Measurements from ENCODE around the gene FAM199X. TPM values are rescaled to one million over a fixed set of nuclear protein-coding genes. Genes with fewer than 3 reads are reported as not detected.

Gene FAM199X
- total RNA-seq, 1 experiment from 2014 or later = 12.1 TPM

DNA sequence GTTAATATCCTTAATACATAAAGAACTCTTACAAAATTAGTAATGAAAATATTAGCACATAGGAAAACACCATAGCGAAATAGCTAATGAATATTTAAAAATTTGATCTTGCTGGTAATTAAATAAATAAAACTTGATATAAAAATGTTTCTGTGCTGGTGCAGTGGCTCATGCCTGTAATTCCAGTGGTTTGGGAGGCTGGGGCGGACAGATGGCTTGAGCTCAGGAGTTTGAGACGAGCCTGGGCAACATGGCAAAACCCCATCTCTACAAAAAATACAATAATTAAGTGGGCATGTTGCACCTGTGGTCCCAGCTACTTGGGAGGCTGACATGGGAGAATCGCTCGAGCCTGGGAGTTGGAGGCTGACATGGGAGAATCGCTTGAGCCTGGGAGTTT is 7.6 kb downstream of the FAM199X start:
- Histone ChIP-seq H2BK5ac (ENCODE audit: insufficient read length, low read length) (no peak overlapping the region), H3K23me2 (ENCODE audit: insufficient read length, low read depth, low read length, poor library complexity, severe bottlenecking) (no peaks in the 10 kb centered on the region), H3K14ac (ENCODE audit: insufficient read depth, low read length) (no peak overlapping the region), H2AK5ac (ENCODE audit: insufficient read length, low read length) (no peak overlapping the region), H3K4ac (ENCODE audit: low read depth, low read length) (no peak overlapping the region), H3K27ac (ENCODE audit: insufficient read length, low read depth, low read length) (no peak overlapping the region), H3K4me2 (ENCODE audit: insufficient read depth, insufficient read length, low read length) (no peak overlapping the region), H3K27me3 (ENCODE audit: insufficient read depth, low read length) (no peaks in the 10 kb centered on the region), H4K8ac (replicated peaks; ENCODE audit: insufficient read length, low read depth, low read length) (no peak overlapping the region), H3K23ac (ENCODE audit: insufficient read length, low read depth, low read length) (no peak overlapping the region), H3K56ac (ENCODE audit: insufficient read length, low read depth, low read length) (no peak overlapping the region), H3K18ac (ENCODE audit: insufficient read length, low read depth, low read length) (no peak overlapping the region), H2BK15ac (ENCODE audit: low read depth, low read length) (no peak overlapping the region), H4K20me1 (ENCODE audit: control insufficient read depth, insufficient read depth, insufficient read length) (no peaks in the 10 kb centered on the region), H2BK20ac (ENCODE audit: low read depth, low read length, poor library complexity, severe bottlenecking) (no peak overlapping the region), H3K9ac (ENCODE audit: extremely low read depth, insufficient read length, low read length) (no peak overlapping the region), H3K79me1 (ENCODE audit: insufficient read depth, low read depth, low read length, poor library complexity, severe bottlenecking) (no peaks in the 10 kb centered on the region), H3K4me1 (ENCODE audit: insufficient read depth, low read length) (no peaks in the 10 kb centered on the region), H4K5ac (ENCODE audit: insufficient read length, low read depth, low read length) (no peak overlapping the region), H3K79me2 (ENCODE audit: insufficient read depth, low read length) (no peaks in the 10 kb centered on the region; the same call in 1 of the 2 replicates), H2AFZ (ENCODE audit: low read length) (no peak overlapping the region), H2BK120ac (ENCODE audit: low read depth, low read length, poor library complexity, severe bottlenecking) (no peak overlapping the region), H3T11ph (ENCODE audit: low read length) (no peak overlapping the region), H2BK12ac (ENCODE audit: insufficient read length, low read depth, low read length) (no peak overlapping the region), H3K9me3 (ENCODE audit: control insufficient read depth, low read depth, low read length) (peaks cover under 1% of the 10 kb centered on the region), H4K91ac (ENCODE audit: insufficient read length, low read depth, low read length) (no peak overlapping the region)
- H3K36me3 Mint-ChIP-seq (ENCODE audit: insufficient read depth in 1 of 3, low read depth in 3 of 3) = peaks cover 20 to 28% (median 21%) of the 10 kb centered on the region in 3 experiments; a peak in 6 of 7 replicates
- no peaks in the 10 kb centered on the region for H3K27me3 Mint-ChIP-seq (ENCODE audit: low read depth)
- no peak overlapping the region for H3K27ac Mint-ChIP-seq
- TF ChIP-seq, protein P1, sequence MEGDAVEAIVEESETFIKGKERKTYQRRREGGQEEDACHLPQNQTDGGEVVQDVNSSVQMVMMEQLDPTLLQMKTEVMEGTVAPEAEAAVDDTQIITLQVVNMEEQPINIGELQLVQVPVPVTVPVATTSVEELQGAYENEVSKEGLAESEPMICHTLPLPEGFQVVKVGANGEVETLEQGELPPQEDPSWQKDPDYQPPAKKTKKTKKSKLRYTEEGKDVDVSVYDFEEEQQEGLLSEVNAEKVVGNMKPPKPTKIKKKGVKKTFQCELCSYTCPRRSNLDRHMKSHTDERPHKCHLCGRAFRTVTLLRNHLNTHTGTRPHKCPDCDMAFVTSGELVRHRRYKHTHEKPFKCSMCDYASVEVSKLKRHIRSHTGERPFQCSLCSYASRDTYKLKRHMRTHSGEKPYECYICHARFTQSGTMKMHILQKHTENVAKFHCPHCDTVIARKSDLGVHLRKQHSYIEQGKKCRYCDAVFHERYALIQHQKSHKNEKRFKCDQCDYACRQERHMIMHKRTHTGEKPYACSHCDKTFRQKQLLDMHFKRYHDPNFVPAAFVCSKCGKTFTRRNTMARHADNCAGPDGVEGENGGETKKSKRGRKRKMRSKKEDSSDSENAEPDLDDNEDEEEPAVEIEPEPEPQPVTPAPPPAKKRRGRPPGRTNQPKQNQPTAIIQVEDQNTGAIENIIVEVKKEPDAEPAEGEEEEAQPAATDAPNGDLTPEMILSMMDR (conservative IDR thresholded peaks at IDR 0.05) = no peak
- H3K9me3 Mint-ChIP-seq = peaks cover 0 to 42% of the 10 kb centered on the region in 2 experiments; a peak in 2 of 5 replicates
- no peak for DNase-seq
- WGBS (ENCODE audit: extremely low coverage, insufficient read length, low lambda C conversion rate) = no CpG with 5 or more reads among the region's 6 CpGs
- no peak overlapping the region for H3K4me3 Mint-ChIP-seq
- H3K4me1 Mint-ChIP-seq = no peaks in the 10 kb centered on the region

All from H9 (cell line).